ENCODE measurements around the gene CCNG1. TPM values are rescaled to one million over a fixed set of nuclear protein-coding genes. Genes with fewer than 3 reads are reported as not detected.

The CCNG1 gene
- total and polyA plus RNA-seq, 4 donors: 31.2 to 130 (median 64.5) TPM

DNA sequence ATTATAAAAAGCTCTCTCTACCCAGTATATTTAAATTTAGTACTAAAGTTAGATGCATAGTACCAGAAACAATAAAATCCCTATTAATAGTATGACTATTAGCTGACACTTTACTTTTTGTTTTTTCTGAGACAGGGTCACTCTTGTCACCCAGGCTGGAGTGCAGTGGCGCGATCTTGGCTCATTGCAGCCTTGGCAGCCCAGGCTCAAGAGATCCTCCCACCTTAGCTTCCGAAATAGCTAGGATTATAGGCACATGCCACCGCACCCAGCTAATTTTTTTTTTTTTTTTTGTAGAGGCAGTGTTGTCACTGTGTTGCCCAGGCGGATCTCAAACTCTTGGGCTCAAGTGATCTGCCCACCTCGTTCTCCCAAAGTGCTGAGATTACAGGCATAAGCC is 8.0 kb downstream of the CCNG1 start:
- Histone ChIP-seq H3K9me3 (ENCODE audit: control insufficient read depth in 4 of 4, insufficient read depth in 3 of 4, low read length in 3 of 4) (no peaks in the 10 kb centered on the region), H3K36me3 (ENCODE audit: control insufficient read depth in 4 of 4, insufficient read depth in 4 of 4, low read length in 4 of 4) (peaks cover 6 to 55% (median 18%) of the 10 kb centered on the region in 4 donors), H3K27ac (ENCODE audit: low read depth in 1 of 2, low read length in 1 of 2) (no peak overlapping the region), H3K4me1 (ENCODE audit: control insufficient read depth in 5 of 5, insufficient read depth in 5 of 5, low read length in 5 of 5) (peaks cover 0 to 4% (median 0%) of the 10 kb centered on the region in 5 donors), H3K9ac (ENCODE audit: insufficient read depth in 1 of 2, low read length in 2 of 2) (no peak overlapping the region), H3K4me3 (no peak overlapping the region), H3K27me3 (ENCODE audit: control insufficient read depth in 3 of 3, insufficient read depth in 3 of 3, low read length in 2 of 3) (no peaks in the 10 kb centered on the region)
- DNase-seq (no peak), ATAC-seq (ENCODE audit: insufficient read depth, low FRiP score) (no peak)
- 93 to 99% methylated on average over 6 of the region's 6 CpGs for WGBS, 2 donors
- TF ChIP-seq, protein P1, sequence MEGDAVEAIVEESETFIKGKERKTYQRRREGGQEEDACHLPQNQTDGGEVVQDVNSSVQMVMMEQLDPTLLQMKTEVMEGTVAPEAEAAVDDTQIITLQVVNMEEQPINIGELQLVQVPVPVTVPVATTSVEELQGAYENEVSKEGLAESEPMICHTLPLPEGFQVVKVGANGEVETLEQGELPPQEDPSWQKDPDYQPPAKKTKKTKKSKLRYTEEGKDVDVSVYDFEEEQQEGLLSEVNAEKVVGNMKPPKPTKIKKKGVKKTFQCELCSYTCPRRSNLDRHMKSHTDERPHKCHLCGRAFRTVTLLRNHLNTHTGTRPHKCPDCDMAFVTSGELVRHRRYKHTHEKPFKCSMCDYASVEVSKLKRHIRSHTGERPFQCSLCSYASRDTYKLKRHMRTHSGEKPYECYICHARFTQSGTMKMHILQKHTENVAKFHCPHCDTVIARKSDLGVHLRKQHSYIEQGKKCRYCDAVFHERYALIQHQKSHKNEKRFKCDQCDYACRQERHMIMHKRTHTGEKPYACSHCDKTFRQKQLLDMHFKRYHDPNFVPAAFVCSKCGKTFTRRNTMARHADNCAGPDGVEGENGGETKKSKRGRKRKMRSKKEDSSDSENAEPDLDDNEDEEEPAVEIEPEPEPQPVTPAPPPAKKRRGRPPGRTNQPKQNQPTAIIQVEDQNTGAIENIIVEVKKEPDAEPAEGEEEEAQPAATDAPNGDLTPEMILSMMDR (IDR thresholded peaks at IDR 0.05; ENCODE audit: control extremely low read depth, extremely low read depth): no peak

DNA sequence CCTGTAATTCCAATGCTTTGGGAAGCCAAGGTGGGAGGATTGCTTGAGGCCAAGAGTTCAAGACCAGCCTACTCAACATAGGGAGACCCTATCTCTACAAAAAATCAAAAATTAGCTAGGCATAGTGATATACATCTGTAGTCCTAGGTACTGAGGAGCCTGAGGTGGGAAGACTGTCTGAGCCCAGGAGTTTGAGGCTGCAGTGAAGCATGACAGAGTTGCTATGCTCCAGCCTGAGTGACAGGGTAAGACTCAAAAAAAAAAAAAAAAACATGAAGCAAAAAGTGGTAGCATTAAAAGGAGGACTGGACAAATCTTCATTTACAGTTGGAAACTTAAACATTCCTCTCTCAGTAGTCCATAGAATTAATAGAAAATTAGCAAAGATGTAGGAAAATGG is 9.8 kb downstream of the CCNG1 start:
- ATAC-seq (ENCODE audit: insufficient read depth, low FRiP score): no peak
- H3K27ac ChIP-seq (ENCODE audit: low read depth in 1 of 2, low read length in 1 of 2): no peak overlapping the region
- H3K27me3 ChIP-seq (ENCODE audit: control insufficient read depth in 3 of 3, insufficient read depth in 3 of 3, low read length in 2 of 3): no peaks in the 10 kb centered on the region
- H3K36me3 ChIP-seq (ENCODE audit: control insufficient read depth in 4 of 4, insufficient read depth in 4 of 4, low read length in 4 of 4): peaks cover 6 to 41% (median 17%) of the 10 kb centered on the region in 4 donors
- H3K4me1 ChIP-seq (ENCODE audit: control insufficient read depth in 5 of 5, insufficient read depth in 5 of 5, low read length in 5 of 5): no peaks in the 10 kb centered on the region
- TF ChIP-seq, protein P1 (IDR thresholded peaks at IDR 0.05; ENCODE audit: control extremely low read depth, extremely low read depth): no peak
- no peak for DNase-seq
- no peak overlapping the region for H3K4me3 ChIP-seq
- no peak overlapping the region for H3K9ac ChIP-seq (ENCODE audit: insufficient read depth in 1 of 2, low read length in 2 of 2)
- H3K9me3 ChIP-seq (ENCODE audit: control insufficient read depth in 4 of 4, insufficient read depth in 3 of 4, low read length in 3 of 4): no peaks in the 10 kb centered on the region

DNA sequence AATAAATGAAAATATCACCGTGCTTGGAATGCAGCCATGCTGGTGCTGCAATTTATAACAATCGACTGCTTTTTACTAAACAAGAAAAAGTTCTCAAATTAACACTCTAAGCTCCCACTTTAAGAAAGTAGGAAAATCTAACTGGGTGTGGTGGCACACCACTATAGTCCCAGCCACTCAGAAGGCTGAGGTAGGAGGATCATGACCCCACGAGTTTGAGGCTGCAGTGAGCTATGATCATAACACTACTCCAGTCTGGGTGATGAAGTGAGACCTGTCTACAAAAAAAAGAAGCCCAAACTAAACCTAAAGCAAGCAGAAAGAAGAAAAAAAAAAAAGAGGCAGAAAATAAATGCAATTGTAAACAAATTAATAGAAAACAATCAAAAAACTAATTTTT is 10.5 kb downstream of the CCNG1 start:
- whole genome bisulfite sequencing, 2 donors: 86 to 88% methylated on average over 3 of the region's 3 CpGs
- Histone ChIP-seq H3K4me1 (ENCODE audit: control insufficient read depth in 5 of 5, insufficient read depth in 5 of 5, low read length in 5 of 5) (no peaks in the 10 kb centered on the region), H3K36me3 (ENCODE audit: control insufficient read depth in 4 of 4, insufficient read depth in 4 of 4, low read length in 4 of 4) (peaks cover 6 to 35% (median 16%) of the 10 kb centered on the region in 4 donors)

DNA sequence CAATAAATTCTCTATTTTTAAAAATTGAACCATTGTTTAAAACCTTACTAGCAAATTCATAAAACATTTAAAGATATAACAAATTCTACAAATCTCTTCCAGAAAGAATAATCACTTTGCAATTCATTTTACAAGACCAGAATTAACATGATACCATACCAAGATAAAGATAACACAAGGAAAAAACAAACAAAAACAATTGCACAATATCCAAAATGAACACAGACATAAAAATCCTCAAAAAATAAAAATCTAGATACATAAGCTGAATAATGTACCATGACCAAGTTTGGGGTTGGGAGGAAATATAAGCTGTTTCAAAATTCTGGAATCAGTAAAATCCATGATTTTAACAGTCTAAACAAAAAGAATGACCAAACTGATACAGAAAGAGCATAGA is 11.1 kb downstream of the CCNG1 start:
- TF ChIP-seq, protein P1 (IDR thresholded peaks at IDR 0.05; ENCODE audit: control extremely low read depth, extremely low read depth): no peak
- Histone ChIP-seq H3K9me3 (ENCODE audit: control insufficient read depth in 4 of 4, insufficient read depth in 3 of 4, low read length in 3 of 4) (no peaks in the 10 kb centered on the region), H3K27ac (ENCODE audit: low read depth in 1 of 2, low read length in 1 of 2) (no peak overlapping the region), H3K36me3 (ENCODE audit: control insufficient read depth in 4 of 4, insufficient read depth in 4 of 4, low read length in 4 of 4) (peaks cover 6 to 31% (median 14%) of the 10 kb centered on the region in 4 donors), H3K9ac (ENCODE audit: insufficient read depth in 1 of 2, low read length in 2 of 2) (no peak overlapping the region), H3K4me1 (ENCODE audit: control insufficient read depth in 5 of 5, insufficient read depth in 5 of 5, low read length in 5 of 5) (no peaks in the 10 kb centered on the region), H3K4me3 (no peak overlapping the region), H3K27me3 (ENCODE audit: control insufficient read depth in 3 of 3, insufficient read depth in 3 of 3, low read length in 2 of 3) (no peaks in the 10 kb centered on the region)
- DNase-seq (no peak), ATAC-seq (ENCODE audit: insufficient read depth, low FRiP score) (no peak)

More for the DNA sequence above, 10.5 kb downstream of the CCNG1 start:
- Histone ChIP-seq H3K27me3 (ENCODE audit: control insufficient read depth in 3 of 3, insufficient read depth in 3 of 3, low read length in 2 of 3) (no peaks in the 10 kb centered on the region), H3K9ac (ENCODE audit: insufficient read depth in 1 of 2, low read length in 2 of 2) (no peak overlapping the region), H3K9me3 (ENCODE audit: control insufficient read depth in 4 of 4, insufficient read depth in 3 of 4, low read length in 3 of 4) (no peaks in the 10 kb centered on the region), H3K4me3 (no peak overlapping the region), H3K27ac (ENCODE audit: low read depth in 1 of 2, low read length in 1 of 2) (no peak overlapping the region)
- TF ChIP-seq, protein P1 (IDR thresholded peaks at IDR 0.05; ENCODE audit: control extremely low read depth, extremely low read depth): no peak
- DNase-seq: no peak
- ATAC-seq (ENCODE audit: insufficient read depth, low FRiP score): no peak
